B cell (primary cell): Measurements from ENCODE around the gene XYLT1. TPM values are rescaled to one million over a fixed set of nuclear protein-coding genes. Genes with fewer than 3 reads are reported as not detected.

Source experiments
- ATAC-seq: fragments of 200-7000 bp; cut with Tn5 transposase; one replicate; pipeline ENCODE4 v1.10.0; 2021; ENCODE audit warnings: low read depth, mild to moderate bottlenecking, moderate number of reproducible peaks, moderate library complexity
- CTCF ChIA-PET: fragments of 350-600 bp; sonication (Branson Sonifier 250); formaldehyde crosslinking; loops from one replicate; lab custom pipeline; 2021; ENCODE audit warnings: antibody characterized with exemption, inconsistent platforms; lab: Charles Lee
- POLR2A ChIA-PET: fragments of 350-600 bp; sonication (Branson Sonifier 250); formaldehyde crosslinking; loops from one replicate; lab custom pipeline; 2021; ENCODE audit warnings: antibody characterized with exemption; lab: Charles Lee
- DNase-seq: peaks from one replicate; pipeline ENCODE4 v3.0.0; 2013
- H2AFZ ChIP-seq: 2 replicates; pipeline ENCODE4 v1.6.1; 2012; ENCODE audit warnings: mild to moderate bottlenecking, low read depth, low read length; ENCODE audit not compliant: insufficient read depth, poor library complexity, severe bottlenecking
- H3K27ac ChIP-seq, 2 donors: 1 replicate in 1 of 2; 2 replicates in 1 of 2; pipeline ENCODE4 v1.5.1; 2012 to 2013; ENCODE audit warnings: low read length in 2 of 2, mild to moderate bottlenecking in 2 of 2, moderate library complexity in 1 of 2
- H3K27me3 ChIP-seq, 4 experiments: fragments of 200-600 bp in 1 of 4; sonication (generic) in 1 of 4; replicated peaks in 1 of 4; 1 replicate in 2 of 4; 2 replicates in 2 of 4; pipeline versions ENCODE4 v1.6.1 to v1.7.0; 2013 to 2016; ENCODE audit warnings: low read length in 3 of 4, mild to moderate bottlenecking in 2 of 4, mixed read lengths in 1 of 4, moderate library complexity in 1 of 4; ENCODE audit not compliant: insufficient read depth in 4 of 4, control insufficient read depth in 3 of 4; ENCODE audit errors: control extremely low read depth in 1 of 4
- H3K36me3 ChIP-seq, 2 experiments: replicated peaks in 1 of 2; 1 replicate in 1 of 2; 2 replicates in 1 of 2; pipeline versions ENCODE4 v1.6.1 to v1.7.1; 2013; ENCODE audit warnings: low read length in 1 of 2; ENCODE audit not compliant: insufficient read depth in 2 of 2, control insufficient read depth in 1 of 2; ENCODE audit errors: control extremely low read depth in 1 of 2, extremely low read depth in 1 of 2
- H3K4me1 ChIP-seq, 2 donors: fragments of 200-600 bp in 1 of 2; sonication (generic) in 1 of 2; 1 replicate in 1 of 2; 2 replicates in 1 of 2; pipeline versions ENCODE4 v1.5.1 to v1.6.1; 2013 to 2017; ENCODE audit warnings: low read length in 2 of 2; ENCODE audit not compliant: control insufficient read depth in 2 of 2, insufficient read depth in 2 of 2
- H3K4me2 ChIP-seq: replicated peaks from 2 replicates; pipeline ENCODE3; 2012; ENCODE audit warnings: mild to moderate bottlenecking, low read depth, low read length; ENCODE audit not compliant: poor library complexity, severe bottlenecking
- H3K4me3 ChIP-seq, 5 experiments: fragments of 200-600 bp in 1 of 5; sonication (generic) in 1 of 5; 1 replicate in 3 of 5; 2 replicates in 2 of 5; pipeline versions ENCODE4 v1.5.1 to v1.7.0; 2011 to 2016; ENCODE audit warnings: low read length in 4 of 5, mild to moderate bottlenecking in 4 of 5, low read depth in 2 of 5, control low read depth in 1 of 5, moderate library complexity in 1 of 5; ENCODE audit not compliant: insufficient read depth in 1 of 5; ENCODE audit errors: control extremely low read depth in 1 of 5, extremely low read depth in 1 of 5
- H3K79me2 ChIP-seq: fragments of 200-600 bp; sonication (generic); one replicate; pipeline ENCODE4 v1.6.0; 2016; ENCODE audit warnings: low read length; ENCODE audit not compliant: control insufficient read depth, insufficient read depth
- H3K9ac ChIP-seq: fragments of 200-600 bp; sonication (generic); 2 replicates; pipeline ENCODE4 v1.6.1; 2017; ENCODE audit warnings: mild to moderate bottlenecking, low read length, moderate library complexity
- H3K9me3 ChIP-seq, 3 donors: one replicate each; pipeline versions ENCODE4 v1.6.1 to v1.7.1; 2013; ENCODE audit warnings: low read length in 2 of 3; ENCODE audit not compliant: control insufficient read depth in 2 of 3, insufficient read depth in 1 of 3; ENCODE audit errors: control extremely low read depth in 1 of 3
- H4K20me1 ChIP-seq: 2 replicates; pipeline ENCODE4 v1.6.0; 2012; ENCODE audit warnings: mild to moderate bottlenecking, low read length; ENCODE audit not compliant: insufficient read depth, control insufficient read depth, poor library complexity, severe bottlenecking
- H3K27ac Mint-ChIP-seq: one replicate; pipeline ENCODE4 v1.8.0; 2021; ENCODE audit warnings: mixed read lengths
- H3K27me3 Mint-ChIP-seq: one replicate; pipeline ENCODE4 v1.8.0; 2021; ENCODE audit warnings: mixed read lengths
- H3K4me1 Mint-ChIP-seq: one replicate; pipeline ENCODE4 v1.8.0; 2021; ENCODE audit warnings: mixed read lengths
- H3K4me3 Mint-ChIP-seq: one replicate; pipeline ENCODE4 v1.8.0; 2021; ENCODE audit warnings: mixed read lengths
- H3K9me3 Mint-ChIP-seq: one replicate; pipeline ENCODE4 v1.8.0; 2022; ENCODE audit warnings: mixed read lengths; ENCODE audit not compliant: insufficient read depth
- EZH2 ChIP-seq: IDR thresholded peaks from 2 replicates; pipeline ENCODE4 v1.6.1; 2012; ENCODE audit warnings: borderline replicate concordance, low read depth, mild to moderate bottlenecking, moderate library complexity, low read length; ENCODE audit not compliant: insufficient read depth, poor library complexity, severe bottlenecking
- WGBS: methylation state at CpG from one replicate; pipeline ENCODE4 v1.1.5; 2013; ENCODE audit warnings: missing lambda C conversion rate; ENCODE audit not compliant: insufficient coverage; 5-methylcytosine and 5-hydroxymethylcytosine counted together
- intact Hi-C: fragments of 100-400 bp; cut with micrococcal nuclease; formaldehyde crosslinking; loops from one replicate; pipeline ENCODE4 v1.10.0; 2022
- polyA plus RNA-seq: library from polyadenylated mRNA; depleted of rRNA; stranded (reverse); fragments of >200 nt; gene quantifications from 2 replicates; pipeline ENCODE4 v1.2.3, GENCODE V29; 2012
- total RNA-seq, 2 donors: library from RNA; stranded (reverse); fragments of 120-200 nt in 1 of 2; gene quantifications; 1 replicate in 1 of 2; 2 replicates in 1 of 2; pipeline versions ENCODE4 v1.2.3 to v1.2.4, GENCODE V29; 2013 to 2022
- TF ChIP-seq, protein P1 (sequence below): fragments of 200-600 bp; IDR thresholded peaks from one replicate; pipeline ENCODE4 v1.8.0; 2022; ENCODE audit warnings: antibody characterized with exemption, mild to moderate bottlenecking

Gene XYLT1
- total and polyA plus RNA-seq, 2 donors (not counting 1 experiment from before 2014, with no cell fraction given) = 8.7 to 59.6 TPM

DNA sequence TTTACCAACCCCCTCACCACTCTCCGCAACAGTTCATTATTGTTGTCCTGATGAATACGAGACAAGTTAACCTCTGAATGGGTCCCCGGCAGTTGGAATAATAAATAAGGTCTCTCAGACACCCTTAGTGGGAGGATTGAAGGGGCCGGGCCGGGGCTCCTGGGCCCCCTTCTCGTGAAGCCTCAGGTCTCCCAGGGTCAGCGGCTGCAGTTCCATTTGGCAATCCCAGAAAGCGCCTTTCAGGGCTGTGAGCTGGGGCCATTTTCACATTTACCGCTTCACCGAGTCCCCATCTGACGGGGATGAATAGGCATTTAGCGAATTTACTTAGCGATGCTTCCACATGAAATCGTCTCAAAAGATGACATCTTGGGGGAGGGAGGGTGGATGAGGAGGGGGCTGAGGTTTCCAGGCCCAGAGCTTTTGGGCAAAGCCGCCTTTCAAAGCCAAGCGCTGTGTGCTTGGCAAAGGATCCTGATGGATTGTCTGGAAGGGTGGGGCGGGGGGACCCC lies 309.8 kb downstream of the XYLT1 start:
- no peaks in the 10 kb centered on the region for H3K27me3 Mint-ChIP-seq
- ChIA-PET CTCF (no interaction called here), POLR2A (no interaction called here)
- ATAC-seq (no peak), DNase-seq (no peak)
- no peak for TF ChIP-seq EZH2
- TF ChIP-seq, protein P1, sequence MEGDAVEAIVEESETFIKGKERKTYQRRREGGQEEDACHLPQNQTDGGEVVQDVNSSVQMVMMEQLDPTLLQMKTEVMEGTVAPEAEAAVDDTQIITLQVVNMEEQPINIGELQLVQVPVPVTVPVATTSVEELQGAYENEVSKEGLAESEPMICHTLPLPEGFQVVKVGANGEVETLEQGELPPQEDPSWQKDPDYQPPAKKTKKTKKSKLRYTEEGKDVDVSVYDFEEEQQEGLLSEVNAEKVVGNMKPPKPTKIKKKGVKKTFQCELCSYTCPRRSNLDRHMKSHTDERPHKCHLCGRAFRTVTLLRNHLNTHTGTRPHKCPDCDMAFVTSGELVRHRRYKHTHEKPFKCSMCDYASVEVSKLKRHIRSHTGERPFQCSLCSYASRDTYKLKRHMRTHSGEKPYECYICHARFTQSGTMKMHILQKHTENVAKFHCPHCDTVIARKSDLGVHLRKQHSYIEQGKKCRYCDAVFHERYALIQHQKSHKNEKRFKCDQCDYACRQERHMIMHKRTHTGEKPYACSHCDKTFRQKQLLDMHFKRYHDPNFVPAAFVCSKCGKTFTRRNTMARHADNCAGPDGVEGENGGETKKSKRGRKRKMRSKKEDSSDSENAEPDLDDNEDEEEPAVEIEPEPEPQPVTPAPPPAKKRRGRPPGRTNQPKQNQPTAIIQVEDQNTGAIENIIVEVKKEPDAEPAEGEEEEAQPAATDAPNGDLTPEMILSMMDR = no peak
- peaks cover 11% of the 10 kb centered on the region for H3K79me2 ChIP-seq
- H4K20me1 ChIP-seq = peaks cover 5% of the 10 kb centered on the region
- H3K36me3 ChIP-seq = peaks cover 0 to 11% of the 10 kb centered on the region in 2 experiments
- no peaks in the 10 kb centered on the region for H3K9me3 ChIP-seq
- intact Hi-C loops = no loop called here
- H3K4me3 Mint-ChIP-seq = no peak overlapping the region
- no peak overlapping the region for H3K4me3 ChIP-seq
- H2AFZ ChIP-seq = no peak overlapping the region
- no peak overlapping the region for H3K27ac ChIP-seq
- no peak overlapping the region for H3K9ac ChIP-seq
- H3K27me3 ChIP-seq = no peaks in the 10 kb centered on the region
- H3K4me1 ChIP-seq = peaks cover 20 to 22% of the 10 kb centered on the region in 2 donors
- H3K9me3 Mint-ChIP-seq = no peaks in the 10 kb centered on the region
- H3K27ac Mint-ChIP-seq = no peak overlapping the region
- 93% methylated on average over 15 of the region's 17 CpGs for WGBS
- H3K4me2 ChIP-seq = no peak overlapping the region
- H3K4me1 Mint-ChIP-seq = peaks cover 26% of the 10 kb centered on the region

GRCh38 chr16:17160285-17160853 lies 310.4 kb downstream of the XYLT1 start:
- ChIA-PET POLR2A (interaction anchor here (0.6 kb wide), 1 partner anchor 12 kb away, joined by 3 read pairs; no protein-coding TSS in a partner anchor), CTCF (no interaction called here)
- H3K27ac Mint-ChIP-seq = no peak overlapping the region

More at GRCh38 chr16:17160285-17160853, 310.4 kb downstream of the XYLT1 start:
- Histone ChIP-seq H3K36me3 (peaks cover 0 to 11% of the 10 kb centered on the region in 2 experiments), H3K4me1 (peaks cover 23 to 27% of the 10 kb centered on the region in 2 donors), H3K4me3 (no peak overlapping the region), H3K4me2 (no peak overlapping the region), H4K20me1 (peaks cover 5% of the 10 kb centered on the region), H2AFZ (no peak overlapping the region), H3K27ac (no peak overlapping the region), H3K9me3 (no peaks in the 10 kb centered on the region), H3K9ac (no peak overlapping the region), H3K79me2 (peaks cover 11% of the 10 kb centered on the region), H3K27me3 (no peaks in the 10 kb centered on the region)
- peaks cover 28% of the 10 kb centered on the region for H3K4me1 Mint-ChIP-seq
- TF ChIP-seq, protein P1 = no peak
- TF ChIP-seq EZH2 = no peak
- H3K27me3 Mint-ChIP-seq = no peaks in the 10 kb centered on the region
- H3K9me3 Mint-ChIP-seq = no peaks in the 10 kb centered on the region
- DNase-seq (no peak), ATAC-seq (no peak)
- WGBS = 95% methylated on average over 14 of the region's 18 CpGs
- intact Hi-C loops = no loop called here
- H3K4me3 Mint-ChIP-seq = no peak overlapping the region
